K562 (cell line): ENCODE measurements around the gene MDC1. TPM values are rescaled to one million over a fixed set of nuclear protein-coding genes. Genes with fewer than 3 reads are reported as not detected.

Experiments
- CBFB ChIP-seq: sonication (generic); formaldehyde crosslinking; IDR thresholded peaks from 2 replicates; pipeline ENCODE4 v1.4.0; 2020; ENCODE audit warnings: mild to moderate bottlenecking, missing genetic modification reagents
- CCAR2 ChIP-seq: fragments of 200-400 bp; formaldehyde crosslinking; IDR thresholded peaks from 2 replicates; pipeline ENCODE4 v1.6.1; 2017; ENCODE audit warnings: mild to moderate bottlenecking, low read depth, low read length
- CREB1 ChIP-seq, 2 experiments: sonication (generic) in 1 of 2; formaldehyde crosslinking in 1 of 2; IDR thresholded peaks; 2 replicates each; pipeline versions ENCODE4 v1.6.1 to v1.8.0; 2012 to 2022; ENCODE audit warnings: inconsistent platforms in 1 of 2, mild to moderate bottlenecking in 1 of 2, missing genetic modification reagents in 1 of 2, moderate library complexity in 1 of 2
- CSDE1 ChIP-seq, 2 experiments: fragments of 450-650 bp; IDR thresholded peaks; 2 replicates each; pipeline ENCODE4 v1.6.1; 2016; ENCODE audit warnings: mild to moderate bottlenecking in 1 of 2
- JUND ChIP-seq, 2 experiments: IDR thresholded peaks; 2 replicates in 1 of 2; 3 replicates in 1 of 2; pipeline ENCODE4 v1.6.1; 2011; ENCODE audit warnings: borderline replicate concordance in 2 of 2, low read depth in 2 of 2, low read length in 2 of 2, improper control_type of control experiment in 1 of 2, missing biosample characterization in 1 of 2, missing genetic modification characterization in 1 of 2, missing genetic modification reagents in 1 of 2
- MAFF ChIP-seq: IDR thresholded peaks from 2 replicates; pipeline ENCODE4 v1.6.1; 2012; ENCODE audit warnings: low read length, improper control_type of control experiment
- NCOA2 ChIP-seq, 2 experiments: fragments of 450-650 bp; IDR thresholded peaks; 2 replicates each; pipeline ENCODE4 v1.6.1; 2018; ENCODE audit warnings: mild to moderate bottlenecking in 2 of 2, moderate library complexity in 1 of 2; ENCODE audit not compliant: partially characterized antibody in 2 of 2
- RBFOX2 ChIP-seq: fragments of 200-400 bp; formaldehyde crosslinking; IDR thresholded peaks from 2 replicates; pipeline ENCODE4 v1.6.1; 2017; ENCODE audit warnings: low read depth, mild to moderate bottlenecking, low read length, moderate library complexity
- RBM14 ChIP-seq: fragments of 200-400 bp; formaldehyde crosslinking; IDR thresholded peaks from 2 replicates; pipeline ENCODE4 v1.6.1; 2018; ENCODE audit warnings: low read depth, mild to moderate bottlenecking, low read length, moderate library complexity, borderline replicate concordance; ENCODE audit not compliant: insufficient read depth
- SRSF9 ChIP-seq: fragments of 200-400 bp; formaldehyde crosslinking; IDR thresholded peaks from 2 replicates; pipeline ENCODE4 v1.6.1; 2017; ENCODE audit warnings: low read depth, low read length, borderline replicate concordance
- TCFL5 ChIP-seq: fragments of 250-450 bp; sonication (Bioruptor Pico); conservative IDR thresholded peaks from 2 replicates; pipeline ENCODE4 v1.6.1; 2021; ENCODE audit warnings: mild to moderate bottlenecking, moderate library complexity, matching md5 sums
- YBX1 ChIP-seq: fragments of 450-650 bp; IDR thresholded peaks from 2 replicates; pipeline ENCODE4 v1.7.1; 2016; ENCODE audit warnings: mild to moderate bottlenecking
- ZNF12 ChIP-seq: sonication (generic); formaldehyde crosslinking; IDR thresholded peaks from 2 replicates; pipeline ENCODE4 v1.4.0; 2020; ENCODE audit warnings: mild to moderate bottlenecking, missing genetic modification reagents
- ZNF175 ChIP-seq: fragments of 200-800 bp; sonication (Bioruptor generic); IDR thresholded peaks from 2 replicates; pipeline ENCODE4 v1.6.1; 2016; ENCODE audit warnings: low read depth, mild to moderate bottlenecking, missing genetic modification characterization, missing compliant biosample characterization
- ZNF232 ChIP-seq: sonication (generic); formaldehyde crosslinking; IDR thresholded peaks from 2 replicates; pipeline ENCODE4 v1.8.0; 2022; ENCODE audit warnings: mild to moderate bottlenecking, missing genetic modification reagents
- polyA plus RNA-seq, 8 experiments: library from polyadenylated mRNA; depleted of rRNA in 4 of 8; stranded (reverse) in 5 of 8; unstranded in 3 of 8; fragments of >200 nt; fragmentation: Nextera tagmentation in 2 of 8; fragmentation: Illumina TruSeq in 1 of 8; extraction: Ambion mirVana in 2 of 8; extraction: Trizol in 1 of 8; gene quantifications; 2 replicates each; pipeline versions ENCODE4 v1.2.1 to v1.2.3, GENCODE V29; 2011 to 2014; ENCODE audit warnings: inconsistent platforms in 1 of 8, missing spikeins in 1 of 8
- total RNA-seq, 7 experiments: library from RNA; depleted of rRNA in 6 of 7; stranded (reverse); fragments of >200 nt in 6 of 7; fragmentation: Illumina TruSeq in 2 of 7; extraction: Trizol in 2 of 7; gene quantifications; 2 replicates each; pipeline versions ENCODE4 v1.2.1 to v1.2.3, GENCODE V29; 2011 to 2021; ENCODE audit warnings: low replicate concordance in 1 of 7
- TF ChIP-seq, protein P1 (sequence below): IDR thresholded peaks from 2 replicates; pipeline ENCODE4 v1.6.1; 2011; ENCODE audit warnings: borderline replicate concordance, low read depth, mild to moderate bottlenecking, moderate library complexity, low read length; ENCODE audit not compliant: insufficient read depth, poor library complexity, severe bottlenecking
- TF ChIP-seq, protein P2 (sequence below): fragments of 450-650 bp; IDR thresholded peaks from 2 replicates; pipeline ENCODE4 v1.6.1; 2014; ENCODE audit warnings: low read depth, mild to moderate bottlenecking, moderate library complexity, borderline replicate concordance
- TF ChIP-seq, protein P3 (sequence below): sonication (generic); formaldehyde crosslinking; IDR thresholded peaks from 2 replicates; pipeline ENCODE4 v1.8.1; 2023; ENCODE audit warnings: mild to moderate bottlenecking, missing genetic modification reagents, moderate library complexity

Gene MDC1
- total and polyA plus RNA-seq, 9 of the 15 experiments (the other 6 are each of a cell fraction or from before 2014, with no cell fraction given): 8.2 to 114 (median 20.0) TPM

DNA sequence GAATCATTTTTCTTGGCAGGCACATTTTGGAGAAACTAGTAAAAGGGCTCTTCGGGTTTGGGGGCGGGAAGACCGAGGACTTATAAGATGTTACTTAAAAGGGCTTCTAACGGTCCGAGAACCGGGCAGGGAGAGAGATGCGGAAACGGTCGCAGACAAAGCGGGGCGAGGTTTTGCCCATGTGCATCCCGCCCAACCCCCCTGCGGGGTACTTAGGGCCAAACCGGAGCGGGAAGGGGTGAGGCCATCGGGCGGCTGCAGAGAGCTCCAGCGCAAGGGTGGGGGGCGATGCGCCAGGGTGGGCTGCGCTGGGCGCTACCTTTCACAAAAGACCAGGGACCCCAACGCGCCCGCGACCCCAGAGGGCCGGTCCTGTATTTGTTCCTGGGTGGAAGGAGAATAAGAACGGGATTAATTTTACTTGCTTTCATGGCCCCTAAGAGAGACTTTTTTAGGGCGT, 3.7 kb upstream of the MDC1 start (continued):
- TF ChIP-seq, protein P1, sequence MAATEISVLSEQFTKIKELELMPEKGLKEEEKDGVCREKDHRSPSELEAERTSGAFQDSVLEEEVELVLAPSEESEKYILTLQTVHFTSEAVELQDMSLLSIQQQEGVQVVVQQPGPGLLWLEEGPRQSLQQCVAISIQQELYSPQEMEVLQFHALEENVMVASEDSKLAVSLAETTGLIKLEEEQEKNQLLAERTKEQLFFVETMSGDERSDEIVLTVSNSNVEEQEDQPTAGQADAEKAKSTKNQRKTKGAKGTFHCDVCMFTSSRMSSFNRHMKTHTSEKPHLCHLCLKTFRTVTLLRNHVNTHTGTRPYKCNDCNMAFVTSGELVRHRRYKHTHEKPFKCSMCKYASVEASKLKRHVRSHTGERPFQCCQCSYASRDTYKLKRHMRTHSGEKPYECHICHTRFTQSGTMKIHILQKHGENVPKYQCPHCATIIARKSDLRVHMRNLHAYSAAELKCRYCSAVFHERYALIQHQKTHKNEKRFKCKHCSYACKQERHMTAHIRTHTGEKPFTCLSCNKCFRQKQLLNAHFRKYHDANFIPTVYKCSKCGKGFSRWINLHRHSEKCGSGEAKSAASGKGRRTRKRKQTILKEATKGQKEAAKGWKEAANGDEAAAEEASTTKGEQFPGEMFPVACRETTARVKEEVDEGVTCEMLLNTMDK: no peak
- TF ChIP-seq CREB1 (IDR thresholded peaks at IDR 0.05): no peak
- TF ChIP-seq CREB1 (CRISPR knock-in tag; IDR thresholded peaks at IDR 0.05): no peak
- no peak for TF ChIP-seq ZNF12 (CRISPR knock-in tag)
- no peak for TF ChIP-seq TCFL5 (CRISPR knock-in tag)
- TF ChIP-seq, protein P2, sequence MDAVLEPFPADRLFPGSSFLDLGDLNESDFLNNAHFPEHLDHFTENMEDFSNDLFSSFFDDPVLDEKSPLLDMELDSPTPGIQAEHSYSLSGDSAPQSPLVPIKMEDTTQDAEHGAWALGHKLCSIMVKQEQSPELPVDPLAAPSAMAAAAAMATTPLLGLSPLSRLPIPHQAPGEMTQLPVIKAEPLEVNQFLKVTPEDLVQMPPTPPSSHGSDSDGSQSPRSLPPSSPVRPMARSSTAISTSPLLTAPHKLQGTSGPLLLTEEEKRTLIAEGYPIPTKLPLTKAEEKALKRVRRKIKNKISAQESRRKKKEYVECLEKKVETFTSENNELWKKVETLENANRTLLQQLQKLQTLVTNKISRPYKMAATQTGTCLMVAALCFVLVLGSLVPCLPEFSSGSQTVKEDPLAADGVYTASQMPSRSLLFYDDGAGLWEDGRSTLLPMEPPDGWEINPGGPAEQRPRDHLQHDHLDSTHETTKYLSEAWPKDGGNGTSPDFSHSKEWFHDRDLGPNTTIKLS: no peak
- no peak for TF ChIP-seq MAFF
- no peak for TF ChIP-seq SRSF9
- TF ChIP-seq CBFB (CRISPR knock-in tag): no peak
- no peak for TF ChIP-seq NCOA2 (IDR thresholded peaks at IDR 0.05; ENCODE audit: partially characterized antibody in 2 of 2)
- no peak for TF ChIP-seq CSDE1 (IDR thresholded peaks at IDR 0.05)
- no peak for TF ChIP-seq YBX1
- TF ChIP-seq RBFOX2: peak; percentile 86
- TF ChIP-seq ZNF175 (CRISPR knock-in tag): no peak
- TF ChIP-seq RBM14: no peak
- peak; percentile 63; the same call in 1 of the 2 replicates for TF ChIP-seq ZNF232 (CRISPR knock-in tag)
- no peak for TF ChIP-seq JUND (IDR thresholded peaks at IDR 0.05; ENCODE audit: borderline replicate concordance, low read depth, low read length)
- no peak for TF ChIP-seq JUND (tag; IDR thresholded peaks at IDR 0.05; ENCODE audit: borderline replicate concordance, low read depth, low read length)
- TF ChIP-seq CCAR2: no peak
- TF ChIP-seq, protein P3, sequence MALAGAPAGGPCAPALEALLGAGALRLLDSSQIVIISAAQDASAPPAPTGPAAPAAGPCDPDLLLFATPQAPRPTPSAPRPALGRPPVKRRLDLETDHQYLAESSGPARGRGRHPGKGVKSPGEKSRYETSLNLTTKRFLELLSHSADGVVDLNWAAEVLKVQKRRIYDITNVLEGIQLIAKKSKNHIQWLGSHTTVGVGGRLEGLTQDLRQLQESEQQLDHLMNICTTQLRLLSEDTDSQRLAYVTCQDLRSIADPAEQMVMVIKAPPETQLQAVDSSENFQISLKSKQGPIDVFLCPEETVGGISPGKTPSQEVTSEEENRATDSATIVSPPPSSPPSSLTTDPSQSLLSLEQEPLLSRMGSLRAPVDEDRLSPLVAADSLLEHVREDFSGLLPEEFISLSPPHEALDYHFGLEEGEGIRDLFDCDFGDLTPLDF (CRISPR knock-in tag): no peak
